Activated CD4-positive, alpha-beta T cell treated with anti-CD3 and anti-CD28 coated beads for 4 hours (primary cell): Measurements from ENCODE around the gene PRDM16.

ENCODE experiments used
- DNase-seq, 2 donors: peaks; one replicate each; pipeline ENCODE4 v3.0.0-alpha.2; 2020

The PRDM16 gene

DNA sequence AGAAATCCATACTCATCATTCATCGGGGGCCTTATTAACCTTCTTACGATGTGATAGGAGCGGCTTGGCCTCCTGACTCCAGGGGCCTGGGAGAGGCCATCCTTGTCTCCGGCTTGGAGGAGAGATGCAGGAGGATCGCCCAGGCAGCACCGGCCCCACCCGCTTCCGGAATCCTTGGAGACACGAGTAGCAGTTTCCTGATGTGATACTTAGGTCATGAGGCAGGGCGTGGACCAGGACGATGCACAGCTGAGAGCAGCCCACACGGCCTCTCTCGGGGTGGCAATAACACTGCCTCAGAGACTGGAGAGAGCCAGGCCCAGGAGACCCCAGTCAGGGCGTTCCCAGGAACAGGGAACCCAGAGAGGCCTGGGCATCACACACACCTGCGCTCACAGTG, 221.9 kb downstream of the PRDM16 start:
- DNase-seq: no peak

DNA sequence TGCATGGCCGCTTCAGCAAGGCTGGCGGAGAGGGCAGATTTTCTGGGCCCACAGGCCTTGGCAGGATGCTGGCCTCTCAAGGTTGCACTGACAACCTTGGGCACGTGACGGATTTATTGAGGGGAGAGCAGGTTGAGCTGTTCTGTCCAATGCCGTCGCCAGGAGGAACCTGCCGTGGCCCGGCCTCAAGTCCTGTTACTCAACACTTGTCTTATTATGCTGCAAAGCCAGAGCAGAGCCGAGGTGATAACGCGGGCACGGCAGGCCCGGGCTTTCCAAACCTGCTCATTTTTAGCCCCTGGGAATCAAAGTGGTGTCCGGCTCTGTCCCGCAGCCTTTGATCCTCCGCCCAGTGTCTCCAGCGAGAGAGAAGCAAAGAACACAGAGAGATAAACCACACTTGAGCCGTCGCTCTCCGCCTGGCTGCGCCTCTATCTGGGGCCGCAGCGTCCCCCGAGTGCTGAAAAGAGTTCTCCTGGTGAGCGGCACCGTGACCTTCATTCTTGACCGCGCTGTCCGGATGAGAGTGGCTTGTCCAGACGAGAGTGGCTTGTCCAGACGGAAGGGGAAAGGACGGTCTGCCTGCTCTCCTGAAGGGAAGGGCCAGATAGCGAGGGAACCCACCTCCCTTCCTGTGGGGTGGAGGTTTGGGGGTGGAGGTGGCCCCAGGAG, 223.2 kb downstream of the PRDM16 start:
- no peak for DNase-seq

DNA sequence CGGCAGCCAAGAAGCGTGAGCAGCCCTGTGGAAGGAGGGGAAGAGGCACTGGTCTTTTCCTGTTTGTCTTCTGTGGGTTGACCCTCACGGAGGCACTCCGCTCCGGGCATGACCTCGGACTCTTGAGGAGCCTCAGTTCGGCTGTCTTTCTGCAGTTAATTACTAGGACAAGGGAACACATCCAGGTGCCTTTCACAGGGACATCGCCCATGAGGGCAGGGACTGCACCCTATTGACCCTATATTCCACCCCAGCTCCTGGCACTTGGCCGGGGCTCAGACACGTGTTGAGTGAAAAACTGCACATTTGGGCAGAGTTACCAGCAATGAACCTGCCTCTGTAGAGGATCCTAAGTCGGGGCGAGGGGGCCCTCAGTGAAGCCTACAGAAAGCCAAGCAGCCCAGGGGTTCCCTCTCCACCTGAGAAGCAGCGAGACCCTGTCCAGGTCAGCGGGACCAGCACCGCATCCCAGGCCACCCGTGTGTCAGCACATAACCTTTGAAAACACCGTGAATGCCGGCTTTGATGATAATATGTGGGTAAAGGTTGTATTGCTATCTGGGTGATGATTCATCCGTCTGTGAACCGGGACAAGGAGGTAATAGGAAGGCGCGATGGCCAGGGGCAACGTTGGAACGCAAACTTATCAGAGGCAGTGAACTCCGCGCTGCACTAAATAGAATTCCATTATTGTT, 224.0 kb downstream of the PRDM16 start:
- DNase-seq: no peak

DNA sequence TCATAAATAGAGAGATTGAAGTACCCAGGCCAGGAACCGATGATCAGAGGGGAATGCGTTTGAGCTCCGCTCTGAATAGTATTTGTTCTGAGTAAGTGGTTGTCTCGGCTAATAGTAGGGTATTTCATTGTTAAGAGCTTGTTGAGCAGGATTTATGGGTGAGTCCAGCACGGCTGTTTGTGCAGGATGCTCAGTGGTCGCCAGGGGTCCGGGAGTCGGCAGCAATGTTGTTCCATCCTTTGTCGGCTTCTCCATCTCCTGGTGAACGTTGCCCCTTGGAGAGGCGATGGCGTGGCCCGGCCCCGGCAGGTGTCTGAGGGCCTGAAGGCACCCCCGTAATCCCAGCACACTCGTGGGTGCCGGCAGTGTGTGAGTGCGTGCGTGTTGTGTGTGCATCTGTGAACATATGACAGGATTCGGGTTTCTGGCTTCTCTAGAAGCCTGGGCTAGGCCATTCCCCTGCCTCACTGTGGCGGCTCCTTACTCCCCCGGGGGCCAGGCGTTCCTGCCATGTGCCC, 224.6 kb downstream of the PRDM16 start:
- DNase-seq: no peak

DNA sequence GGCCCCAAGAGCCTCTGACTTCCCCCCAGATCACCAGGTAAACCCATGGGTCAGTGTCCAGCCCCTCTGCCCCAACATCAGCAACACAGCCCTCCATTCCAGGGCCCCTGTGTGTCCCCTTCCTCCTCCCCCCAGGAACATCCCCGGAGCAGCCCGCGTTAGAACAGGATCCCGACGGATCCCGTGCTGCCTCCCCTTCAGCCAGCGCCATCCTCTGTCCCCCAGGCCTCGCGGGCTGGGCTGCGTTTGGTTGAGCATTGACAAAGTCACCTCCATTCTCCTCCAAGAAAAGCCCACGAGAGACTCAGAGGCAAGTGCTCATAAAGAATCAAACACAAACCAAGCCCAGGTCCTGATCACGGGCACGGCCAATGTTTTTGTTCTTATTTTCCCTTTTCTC, 225.4 kb downstream of the PRDM16 start:
- DNase-seq: no peak

DNA sequence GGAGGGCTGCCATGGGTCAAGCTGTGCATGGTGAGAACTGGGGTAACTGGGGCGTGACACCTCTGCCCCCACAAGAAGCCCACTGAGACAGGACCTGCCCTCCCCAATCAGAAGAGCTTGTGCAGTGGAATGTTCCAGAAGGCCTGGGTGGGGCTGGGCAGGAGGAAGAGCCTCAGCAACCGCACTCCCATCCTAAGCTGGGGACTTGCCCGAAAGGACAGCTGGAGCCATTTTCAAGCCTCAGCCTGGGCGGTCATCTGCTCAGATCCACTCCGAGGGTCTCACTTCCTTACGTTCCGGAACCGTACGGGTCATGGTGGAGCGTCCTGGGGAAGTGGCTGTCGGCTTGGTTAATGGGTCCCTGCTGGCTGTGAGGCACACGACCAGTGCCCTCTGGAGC, 226.8 kb downstream of the PRDM16 start:
- DNase-seq: no peak

DNA sequence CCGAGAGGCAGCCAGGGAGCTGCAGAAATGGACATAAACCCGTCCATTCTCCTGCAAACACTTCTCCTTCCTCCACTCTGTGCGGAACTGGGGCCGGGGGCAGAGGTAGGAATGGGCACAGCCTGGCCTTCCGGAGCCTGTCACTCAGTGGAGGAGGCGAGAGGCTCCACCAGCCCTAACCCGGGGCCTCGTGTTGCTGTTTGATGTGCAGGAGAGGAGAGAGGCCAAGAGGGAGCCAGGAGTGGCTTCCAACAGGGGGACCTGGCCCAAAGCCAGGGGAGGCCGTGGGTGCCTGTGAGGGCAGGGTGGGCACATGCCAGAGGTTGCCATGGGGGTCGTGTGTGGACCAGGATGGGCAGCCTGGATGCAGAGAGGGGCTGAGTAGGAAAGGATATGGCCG, 227.3 kb downstream of the PRDM16 start:
- DNase-seq: no peak

DNA sequence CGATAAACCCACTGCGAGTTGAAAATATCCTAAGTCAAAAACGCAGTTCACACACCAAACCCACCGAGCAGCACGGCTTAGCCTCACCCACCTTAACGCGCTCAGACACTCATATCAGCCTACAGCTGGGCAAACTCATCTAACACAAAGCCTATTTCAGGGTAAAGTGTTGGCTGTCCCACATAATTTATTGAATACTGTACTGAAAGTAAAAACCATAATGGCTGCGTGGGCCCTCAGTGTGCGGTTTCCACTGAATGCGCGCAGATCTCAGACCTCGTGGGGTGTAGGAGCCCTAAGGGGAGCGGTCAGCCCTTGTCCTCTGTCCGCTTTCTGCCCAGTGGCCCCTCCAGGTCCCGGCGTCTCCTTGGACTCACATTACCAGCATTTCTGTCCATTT, 227.8 kb downstream of the PRDM16 start:
- no peak for DNase-seq

DNA sequence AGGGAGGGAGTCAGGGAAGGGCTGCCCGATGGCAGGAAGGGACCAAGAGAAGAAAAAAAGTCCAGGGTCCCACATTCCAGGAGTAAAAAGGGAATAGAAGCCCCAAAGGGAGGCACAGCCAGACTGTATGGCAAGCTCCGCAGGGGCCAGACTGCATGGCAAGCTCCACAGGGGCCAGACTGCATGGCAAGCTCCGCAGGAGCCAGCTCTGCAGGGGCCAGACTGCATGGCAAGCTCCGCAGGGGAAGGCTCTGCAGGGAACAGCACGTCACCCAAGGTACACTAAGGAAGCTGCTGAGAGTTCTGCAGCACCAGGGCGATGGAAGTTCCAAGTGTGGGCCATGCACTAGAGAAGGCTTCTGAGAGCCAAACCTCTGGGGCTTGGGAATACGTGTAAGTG, 228.8 kb downstream of the PRDM16 start:
- no peak for DNase-seq

DNA sequence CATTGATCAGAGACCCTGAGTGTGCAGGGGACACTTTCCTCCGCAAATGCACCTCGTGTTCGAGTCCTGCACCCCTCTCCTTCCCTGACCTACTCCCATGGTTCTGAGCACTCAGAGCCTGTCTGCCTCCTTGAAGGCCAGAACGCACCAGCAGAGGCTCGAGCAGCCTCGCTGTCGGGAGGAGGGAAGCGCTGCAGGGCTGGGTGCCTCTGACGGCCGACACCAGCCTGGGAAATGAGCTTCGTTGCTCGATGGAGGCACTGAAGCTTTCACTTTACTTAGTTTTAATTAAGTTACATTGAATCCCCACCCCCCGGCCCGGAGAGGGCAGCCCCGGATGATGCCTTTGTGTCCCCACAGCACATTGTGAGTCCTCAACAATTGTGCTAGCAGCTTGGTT, 229.2 kb downstream of the PRDM16 start:
- DNase-seq: no peak

DNA sequence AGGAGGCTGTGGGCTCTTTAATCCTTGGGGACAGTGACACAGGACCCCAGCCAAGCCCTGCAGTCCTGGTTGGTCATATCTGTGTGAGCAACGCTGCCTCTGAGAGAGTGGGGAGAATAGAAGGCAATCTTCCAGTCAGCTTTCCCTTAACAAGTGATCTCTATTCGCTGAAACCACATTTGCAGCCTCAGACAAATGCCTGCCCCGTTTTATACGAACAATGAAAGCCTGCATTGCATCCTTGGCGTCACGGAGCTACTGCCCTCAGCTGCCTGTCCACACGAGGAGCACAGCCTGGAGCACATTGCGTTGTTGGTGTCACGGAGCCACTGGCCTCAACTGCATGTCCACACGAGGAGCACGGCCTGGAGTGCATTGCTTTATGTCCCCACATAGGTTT, 235.2 kb downstream of the PRDM16 start:
- no peak for DNase-seq

DNA sequence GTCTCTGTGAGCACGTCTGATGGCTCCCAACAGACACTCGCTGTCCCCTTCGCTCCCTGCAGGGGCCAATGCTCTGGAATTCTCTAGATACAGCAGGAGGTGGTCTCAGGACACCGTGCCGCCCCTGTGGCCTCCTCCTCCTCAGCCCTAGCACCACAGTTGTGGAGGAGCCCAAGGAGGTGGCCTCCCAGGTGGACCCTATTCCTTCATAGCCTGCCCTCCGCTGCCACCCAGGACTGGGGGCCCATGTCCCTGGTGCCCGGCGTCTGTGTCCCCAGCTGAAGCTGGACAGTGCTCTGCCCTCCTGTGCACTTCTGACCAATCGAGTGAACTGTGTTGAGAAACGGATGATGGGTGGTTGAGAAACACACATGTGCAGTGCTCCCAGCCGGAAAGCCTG, 235.7 kb downstream of the PRDM16 start:
- no peak for DNase-seq

DNA sequence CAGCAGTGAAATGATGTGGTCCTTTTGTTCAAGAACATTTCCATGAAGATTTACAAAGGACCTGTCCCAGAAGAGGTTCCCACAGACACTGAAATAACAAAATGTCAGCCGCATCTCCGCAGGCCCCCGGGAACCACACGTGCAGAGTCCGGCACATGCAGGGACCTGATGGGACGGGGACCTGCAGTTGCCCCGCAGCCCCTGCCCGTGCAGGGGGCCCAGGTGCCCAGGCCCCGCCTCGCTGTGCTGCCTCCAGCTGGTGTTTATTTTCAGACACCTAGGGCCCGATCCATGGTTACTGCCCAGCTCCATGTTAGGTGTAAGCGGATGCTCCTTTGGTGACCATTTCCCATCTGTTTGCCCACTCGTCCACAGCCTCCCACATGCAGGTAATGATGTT, 236.2 kb downstream of the PRDM16 start:
- DNase-seq: no peak

DNA sequence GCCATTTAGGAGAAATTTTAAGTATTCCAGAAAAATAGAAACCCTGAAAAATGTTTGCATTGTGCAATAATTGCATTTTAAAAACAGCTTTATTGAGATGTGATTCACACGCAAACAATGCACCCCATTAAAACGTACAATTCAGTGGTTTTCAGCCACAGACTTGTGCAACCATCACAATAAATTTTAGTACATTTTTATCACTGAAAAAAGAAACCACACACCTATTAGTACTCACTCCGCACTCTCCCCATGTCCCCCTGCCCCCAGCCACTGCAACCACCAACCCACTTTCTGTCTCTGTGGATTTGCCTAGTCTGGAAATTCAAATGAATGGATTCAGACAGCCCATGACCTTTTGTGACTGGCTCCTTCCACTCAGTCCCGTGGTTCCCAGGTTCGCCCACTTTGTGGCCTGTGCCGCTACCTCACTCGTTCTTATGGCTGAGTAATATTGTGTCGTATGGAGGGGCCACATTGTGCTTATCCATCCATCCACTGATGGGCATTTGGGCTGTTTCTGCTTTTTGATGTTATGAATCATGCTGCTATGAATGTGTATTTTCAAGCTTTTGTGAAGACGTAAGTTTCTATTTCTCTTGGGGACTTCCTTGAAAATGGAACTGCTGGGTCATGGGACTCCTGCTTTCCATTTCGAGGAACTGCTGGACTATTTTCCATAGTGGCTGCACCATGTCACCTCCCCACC, 237.7 kb downstream of the PRDM16 start:
- no peak for DNase-seq

DNA sequence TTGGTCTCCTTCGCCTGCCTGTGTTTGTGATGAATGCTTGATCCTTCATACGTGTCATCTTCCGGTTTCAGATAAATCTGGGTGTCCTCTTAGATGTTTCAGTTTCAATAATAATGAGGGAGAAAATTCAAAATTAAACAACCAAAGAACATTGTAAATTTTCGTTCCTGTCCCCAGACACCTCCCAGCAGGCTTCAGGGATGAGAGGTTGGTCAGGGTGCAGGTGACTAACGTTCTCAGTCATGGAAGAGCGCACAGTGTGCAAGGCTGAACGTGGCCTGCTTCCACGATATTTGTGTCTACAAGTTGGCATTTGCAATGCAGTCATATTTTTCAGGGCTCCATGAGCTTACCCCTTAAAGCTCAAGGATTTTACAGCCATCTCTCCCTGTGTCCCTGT, 238.4 kb downstream of the PRDM16 start:
- DNase-seq: no peak

DNA sequence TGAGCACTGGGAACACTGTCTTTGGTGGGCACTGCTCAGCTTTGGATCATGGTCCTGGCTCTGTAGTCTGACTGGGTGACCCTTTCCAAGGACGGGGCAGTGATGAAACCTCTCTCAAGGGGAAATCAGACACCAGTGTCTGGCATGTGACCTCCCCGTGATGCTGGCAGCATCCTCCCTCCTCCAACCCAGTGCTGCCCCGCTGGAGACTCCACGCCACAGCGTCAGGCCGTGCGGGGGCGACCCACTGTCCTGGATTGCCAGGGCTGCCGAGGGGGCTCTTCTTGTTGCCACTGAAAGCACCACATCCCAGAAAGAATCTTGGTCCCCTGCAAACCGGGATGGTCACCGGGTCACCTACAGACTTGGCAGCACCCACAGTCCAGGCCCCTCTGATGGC, 239.1 kb downstream of the PRDM16 start:
- no peak for DNase-seq

DNA sequence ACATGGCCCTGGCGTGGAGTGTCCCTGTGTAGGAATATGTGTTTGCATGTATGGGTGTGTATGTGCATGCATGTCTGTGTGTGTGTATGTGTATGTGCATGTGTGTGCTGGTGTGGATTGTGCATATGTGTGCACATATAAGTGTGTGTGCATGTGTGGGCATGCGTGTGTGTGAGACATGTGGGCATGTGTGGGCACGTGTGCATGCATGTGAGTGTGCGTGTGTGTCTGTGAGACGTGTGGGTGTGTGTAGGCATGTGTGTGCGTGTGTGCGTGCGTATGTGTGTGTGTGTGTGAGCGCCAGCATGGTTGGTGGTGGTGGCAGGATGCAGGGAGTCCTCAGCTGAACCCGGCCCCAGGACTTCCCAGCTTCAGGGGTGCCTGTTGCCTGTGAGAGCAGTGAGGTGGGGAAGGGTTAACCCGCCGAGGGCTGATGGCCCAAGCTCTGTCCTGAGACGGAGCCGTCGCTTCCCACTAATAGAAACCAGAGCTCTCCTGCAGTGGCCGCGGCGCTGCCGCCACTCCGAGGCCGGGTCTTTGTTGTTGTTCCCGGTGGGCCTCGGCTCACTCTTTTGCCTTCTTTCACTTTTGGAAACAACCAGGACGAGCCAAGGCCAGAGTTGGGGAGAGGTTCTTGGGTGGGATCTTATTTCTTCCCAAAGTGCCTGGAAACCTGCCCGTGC, 241.9 kb downstream of the PRDM16 start:
- DNase-seq: no peak

DNA sequence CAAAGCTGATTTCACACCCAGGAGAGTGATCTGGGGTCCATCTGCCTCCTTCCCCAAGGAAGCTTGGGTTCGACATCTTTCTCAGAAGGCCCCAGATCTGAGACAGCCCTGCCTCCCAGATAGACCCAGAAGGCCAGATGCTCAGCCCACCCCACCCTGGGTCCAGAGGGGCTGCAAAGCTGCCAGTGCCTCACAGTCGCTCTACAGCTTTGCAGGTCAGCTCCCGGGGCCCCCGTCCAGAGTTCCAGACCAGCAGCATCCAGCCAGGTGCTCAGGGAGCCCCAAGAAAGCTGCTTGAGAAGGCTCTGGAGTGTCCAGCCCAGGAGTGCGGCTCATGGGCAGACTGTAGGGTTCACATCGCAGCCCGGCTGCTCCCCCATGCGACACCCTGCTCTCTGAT, 242.7 kb downstream of the PRDM16 start:
- no peak for DNase-seq

DNA sequence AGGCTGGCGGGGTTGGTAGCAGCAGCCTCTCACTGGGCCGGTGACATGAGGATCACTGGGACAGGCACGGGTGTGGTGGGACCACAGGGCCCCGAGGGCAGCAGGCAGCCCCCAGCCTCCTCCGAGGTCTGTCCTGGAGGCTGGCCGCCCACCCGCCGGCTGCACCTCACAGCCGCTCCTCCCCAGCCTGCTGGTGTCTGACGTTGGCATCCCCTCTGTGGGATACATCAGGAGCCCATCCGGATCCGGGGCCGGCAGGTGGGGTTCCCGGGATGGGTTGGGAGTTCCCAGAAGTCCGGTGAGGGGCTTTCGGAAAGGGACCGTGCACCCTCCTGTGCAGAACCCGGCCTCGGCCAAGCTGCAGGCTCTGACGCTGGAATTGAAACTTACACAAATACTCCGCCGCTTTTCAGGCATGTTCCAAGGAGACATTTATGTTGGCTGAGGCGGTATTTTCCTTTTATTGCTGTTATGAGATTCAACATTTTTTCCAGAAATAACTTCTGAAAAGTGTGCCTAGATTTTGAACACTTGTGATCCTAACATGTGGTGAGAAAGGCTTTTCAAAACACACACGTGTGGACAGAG, 243.4 kb downstream of the PRDM16 start:
- no peak for DNase-seq

DNA sequence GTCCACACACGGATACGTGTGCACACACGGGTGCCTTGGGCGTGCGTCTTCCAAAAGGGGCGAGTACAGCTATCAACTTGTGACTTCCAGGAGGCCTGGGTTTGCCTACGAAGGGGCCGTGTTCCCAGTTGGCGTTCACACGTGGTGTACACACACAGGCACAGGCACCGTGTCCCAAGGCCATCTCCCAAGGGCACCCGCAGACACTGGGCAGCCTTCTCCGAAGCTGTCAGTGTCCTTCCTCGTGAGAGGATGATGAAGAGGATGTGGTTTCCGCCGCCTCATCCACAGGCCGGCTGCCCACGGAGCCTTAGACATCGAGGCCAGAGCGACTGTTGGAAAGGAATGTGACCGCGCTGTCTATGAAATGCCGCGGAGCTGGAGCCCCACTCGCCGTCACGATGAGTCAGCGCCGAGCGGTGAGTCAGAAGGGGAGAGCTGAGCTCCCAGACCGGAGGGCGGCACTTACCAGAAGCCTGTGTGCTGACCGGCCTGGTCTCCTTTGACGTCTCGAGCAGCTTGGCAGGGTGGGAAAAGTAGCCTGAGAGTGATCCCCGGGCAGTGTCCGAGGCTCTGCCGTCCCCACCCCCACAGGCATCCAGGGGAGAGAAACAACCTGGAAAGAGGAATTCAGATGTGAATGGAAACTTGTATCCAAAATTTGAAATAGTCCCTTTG, 244.0 kb downstream of the PRDM16 start:
- DNase-seq: peak; percentile 18 to 30

DNA sequence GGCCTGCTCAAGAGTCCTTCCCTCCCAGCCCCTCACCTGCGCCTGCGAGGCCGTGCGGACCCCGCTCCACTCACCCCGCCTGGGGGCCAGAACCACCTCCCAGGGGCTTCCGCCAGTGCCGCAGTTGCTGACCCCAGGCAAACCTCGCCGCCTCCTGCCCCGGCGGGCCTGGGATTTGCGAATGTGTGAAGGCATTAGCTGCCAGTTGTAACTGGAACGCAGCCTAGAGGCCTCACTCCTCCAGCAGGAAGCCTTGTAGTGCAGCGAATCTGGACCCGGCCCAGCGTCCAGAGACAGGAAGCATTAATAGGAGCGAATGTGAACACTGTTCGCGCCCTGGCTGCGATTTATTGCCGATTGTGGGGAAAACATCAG, 244.6 kb downstream of the PRDM16 start:
- DNase-seq: no peak
